ENCODE results near the gene IL24.

Gene IL24

GRCh38 chr1:206911064-206911663 is 13.9 kb downstream of the IL24 start:
- TF ChIP-seq EZH2phosphoT487 (IDR thresholded peaks at IDR 0.05; ENCODE audit: borderline replicate concordance, low read length) (no peak), CTCF (IDR thresholded peaks at IDR 0.05; ENCODE audit: low read depth, low read length, poor library complexity, severe bottlenecking) (peak; percentile 75)
- Histone ChIP-seq H3K9me2 (replicated peaks; ENCODE audit: control insufficient read depth, low read length) (no peaks in the 10 kb centered on the region), H3K4me3 (ENCODE audit: low read length) (no peak overlapping the region), H3K4me1 (ENCODE audit: control insufficient read depth, low read length) (no peaks in the 10 kb centered on the region), H3K27ac (ENCODE audit: low read depth, low read length) (no peak overlapping the region), H3K79me2 (ENCODE audit: control insufficient read depth, low read length) (no peaks in the 10 kb centered on the region), H3K4me2 (ENCODE audit: low read length) (no peak overlapping the region), H4K20me1 (ENCODE audit: control insufficient read depth, insufficient read depth, low read depth, low read length) (no peaks in the 10 kb centered on the region), H3K9me3 (ENCODE audit: control insufficient read depth, insufficient read depth, low read length) (no peaks in the 10 kb centered on the region), H3F3A (ENCODE audit: control insufficient read depth, insufficient read depth) (no peaks in the 10 kb centered on the region), H3K36me3 (ENCODE audit: control insufficient read depth, low read length) (no peaks in the 10 kb centered on the region), H3K27me3 (ENCODE audit: control insufficient read depth, low read length) (peaks cover 61% of the 10 kb centered on the region)

GRCh38 chr1:206912445-206913095 is 15.3 kb downstream of the IL24 start:
- no peaks in the 10 kb centered on the region for H3K36me3 ChIP-seq (ENCODE audit: control insufficient read depth, low read length)
- no peaks in the 10 kb centered on the region for H3K4me1 ChIP-seq (ENCODE audit: control insufficient read depth, low read length)
- H3K27me3 ChIP-seq (ENCODE audit: control insufficient read depth, low read length): peaks cover 72% of the 10 kb centered on the region
- H3K27ac ChIP-seq (ENCODE audit: low read depth, low read length): no peak overlapping the region
- no peak overlapping the region for H3K4me2 ChIP-seq (ENCODE audit: low read length)
- TF ChIP-seq EZH2phosphoT487 (IDR thresholded peaks at IDR 0.05; ENCODE audit: borderline replicate concordance, low read length) (no peak), CTCF (IDR thresholded peaks at IDR 0.05; ENCODE audit: low read depth, low read length, poor library complexity, severe bottlenecking) (peak; percentile 88)
- no peaks in the 10 kb centered on the region for H3K9me3 ChIP-seq (ENCODE audit: control insufficient read depth, insufficient read depth, low read length)
- no peak overlapping the region for H3K4me3 ChIP-seq (ENCODE audit: low read length)
- no peaks in the 10 kb centered on the region for H3K79me2 ChIP-seq (ENCODE audit: control insufficient read depth, low read length)
- H4K20me1 ChIP-seq (ENCODE audit: control insufficient read depth, insufficient read depth, low read depth, low read length): no peaks in the 10 kb centered on the region
- no peaks in the 10 kb centered on the region for H3F3A ChIP-seq (ENCODE audit: control insufficient read depth, insufficient read depth)
- no peaks in the 10 kb centered on the region for H3K9me2 ChIP-seq (replicated peaks; ENCODE audit: control insufficient read depth, low read length)

GRCh38 chr1:206913766-206914537 is 16.7 kb downstream of the IL24 start:
- Histone ChIP-seq H3K79me2 (ENCODE audit: control insufficient read depth, low read length) (no peaks in the 10 kb centered on the region), H3K27me3 (ENCODE audit: control insufficient read depth, low read length) (peaks cover 67% of the 10 kb centered on the region), H3K4me3 (ENCODE audit: low read length) (no peak overlapping the region), H3K4me2 (ENCODE audit: low read length) (no peak overlapping the region), H3K36me3 (ENCODE audit: control insufficient read depth, low read length) (no peaks in the 10 kb centered on the region), H3F3A (ENCODE audit: control insufficient read depth, insufficient read depth) (no peaks in the 10 kb centered on the region), H4K20me1 (ENCODE audit: control insufficient read depth, insufficient read depth, low read depth, low read length) (no peaks in the 10 kb centered on the region), H3K4me1 (ENCODE audit: control insufficient read depth, low read length) (no peaks in the 10 kb centered on the region), H3K9me3 (ENCODE audit: control insufficient read depth, insufficient read depth, low read length) (no peaks in the 10 kb centered on the region), H3K9me2 (replicated peaks; ENCODE audit: control insufficient read depth, low read length) (no peaks in the 10 kb centered on the region), H3K27ac (ENCODE audit: low read depth, low read length) (no peak overlapping the region)
- TF ChIP-seq EZH2phosphoT487 (IDR thresholded peaks at IDR 0.05; ENCODE audit: borderline replicate concordance, low read length): no peak
- no peak for TF ChIP-seq CTCF (IDR thresholded peaks at IDR 0.05; ENCODE audit: low read depth, low read length, poor library complexity, severe bottlenecking)

Measured in DOHH2 (cell line).